Measurements from ENCODE around the gene ATP6V1F.

- TF ChIP-seq POLR2A (IDR thresholded peaks at IDR 0.05; ENCODE audit: low read depth, low read length) (no peak), POLR2AphosphoS5 (IDR thresholded peaks at IDR 0.05; ENCODE audit: low read depth, low read length) (no peak)
These were observed 15.1 kb downstream of the ATP6V1F start for GRCh38 chr7:128877756-128878120.

Data from GM12892 (cell line).